Thyroid gland (tissue), 4 donors: ENCODE measurements around the gene OVCA2. TPM values are rescaled to one million over a fixed set of nuclear protein-coding genes. Genes with fewer than 3 reads are reported as not detected.

ENCODE experiments used
- DNase-seq, 2 donors: peaks; one replicate each; pipeline ENCODE4 v3.0.0-alpha.2; 2019
- H3K27ac ChIP-seq, 3 donors: fragments of 200-600 bp; sonication (generic); 1 replicate in 2 of 3; 2 replicates in 1 of 3; pipeline ENCODE4 v1.5.1; 2016 to 2019; ENCODE audit warnings: mild to moderate bottlenecking in 1 of 3, moderate library complexity in 1 of 3
- H3K27me3 ChIP-seq: fragments of 200-600 bp; sonication (generic); one replicate; pipeline ENCODE4 v1.5.1; 2019
- H3K36me3 ChIP-seq, 2 donors: fragments of 200-600 bp; sonication (generic); one replicate each; pipeline ENCODE4 v1.5.1; 2016 to 2019
- H3K4me1 ChIP-seq, 2 donors: fragments of 200-600 bp; sonication (generic); one replicate each; pipeline ENCODE4 v1.5.1; 2017 to 2019
- H3K4me3 ChIP-seq, 3 donors: fragments of 200-600 bp; sonication (generic); replicated peaks in 1 of 3; 1 replicate in 2 of 3; 2 replicates in 1 of 3; pipeline ENCODE4 v1.5.1; 2016; ENCODE audit warnings: mild to moderate bottlenecking in 1 of 3
- H3K9me3 ChIP-seq: fragments of 200-600 bp; sonication (generic); one replicate; pipeline ENCODE4 v1.5.1; 2017
- POLR2A ChIP-seq, 2 donors: fragments of 450-650 bp; IDR thresholded peaks; one replicate each; pipeline ENCODE4 v1.6.1; 2017; ENCODE audit warnings: antibody characterized with exemption in 2 of 2, mild to moderate bottlenecking in 2 of 2, moderate library complexity in 1 of 2
- WGBS, 2 donors: methylation state at CpG; one replicate each; pipeline ENCODE4 v1.1.5; 2017; 5-methylcytosine and 5-hydroxymethylcytosine counted together
- intact Hi-C: fragments of 100-400 bp; cut with DNase I; formaldehyde crosslinking; loops from one replicate; pipeline ENCODE4 v1.15.1; 2023
- total RNA-seq, 4 donors: library from RNA; depleted of rRNA; stranded (reverse); fragments of >200 nt; gene quantifications; one replicate each; pipeline ENCODE4 v1.2.3, GENCODE V29; 2016
- TF ChIP-seq, protein P1 (sequence below), 6 experiments: fragments of 200-600 bp in 3 of 6; fragments of 450-650 bp in 3 of 6; sonication (generic) in 3 of 6; IDR thresholded peaks; one replicate each; pipeline ENCODE4 v1.5.1; 2016 to 2019; ENCODE audit warnings: antibody characterized with exemption in 6 of 6, mild to moderate bottlenecking in 2 of 6, inconsistent platforms in 1 of 6, moderate library complexity in 1 of 6

The OVCA2 gene
- total RNA-seq, 4 donors from 2014 or later, result 37.6 to 54.1 (median 47.3) TPM

DNA sequence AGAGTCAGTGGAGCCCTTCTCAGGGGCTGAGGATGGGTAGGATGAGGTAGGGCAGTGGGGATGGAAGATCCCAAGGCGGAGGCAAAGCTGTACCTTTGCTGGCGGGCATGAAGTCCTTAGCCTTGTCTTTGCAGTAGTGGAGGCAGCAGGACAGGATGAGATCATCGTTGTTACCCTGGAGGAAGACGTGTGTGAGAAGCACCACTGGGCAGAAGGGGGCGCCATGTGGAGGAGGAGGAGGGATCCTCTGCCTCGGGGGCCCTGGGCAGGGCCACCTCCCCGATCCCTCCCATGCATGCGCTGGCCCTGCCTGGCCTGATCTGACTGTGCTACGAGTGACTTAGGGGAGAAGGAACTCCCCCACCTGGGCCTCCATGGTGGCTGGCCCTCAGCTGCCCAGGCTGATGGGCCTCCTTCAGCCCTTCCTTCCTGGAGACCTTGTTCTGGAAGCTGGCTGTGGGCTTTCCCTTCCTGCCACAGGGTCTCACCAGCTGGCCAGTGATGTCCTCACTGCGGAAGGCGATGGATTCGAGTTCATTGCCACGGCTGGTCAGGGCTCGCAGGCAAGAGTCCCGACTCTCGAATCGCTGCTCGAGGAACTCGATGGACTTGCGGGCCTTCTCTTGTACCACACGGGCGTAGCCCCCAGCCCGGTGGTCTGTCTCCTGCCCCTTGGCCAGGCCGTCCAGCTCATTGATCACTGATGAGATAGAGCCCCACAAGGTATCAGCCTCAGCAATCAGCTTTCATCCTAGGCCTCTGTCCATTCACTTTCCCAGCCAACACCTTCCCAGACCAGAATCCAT is 23.4 kb downstream of the OVCA2 start:
- intact Hi-C loops, result no loop called here
- no peak for DNase-seq
- Histone ChIP-seq H3K27me3 (no peaks in the 10 kb centered on the region), H3K27ac (peak overlapping the region; percentile 37 to 61 (median 49)), H3K9me3 (no peaks in the 10 kb centered on the region), H3K36me3 (peaks cover 25 to 26% of the 10 kb centered on the region in 2 donors), H3K4me1 (peaks cover 6 to 79% of the 10 kb centered on the region in 2 donors), H3K4me3 (no peak overlapping the region)
- no peak for TF ChIP-seq POLR2A (IDR thresholded peaks at IDR 0.05)
- TF ChIP-seq, protein P1, sequence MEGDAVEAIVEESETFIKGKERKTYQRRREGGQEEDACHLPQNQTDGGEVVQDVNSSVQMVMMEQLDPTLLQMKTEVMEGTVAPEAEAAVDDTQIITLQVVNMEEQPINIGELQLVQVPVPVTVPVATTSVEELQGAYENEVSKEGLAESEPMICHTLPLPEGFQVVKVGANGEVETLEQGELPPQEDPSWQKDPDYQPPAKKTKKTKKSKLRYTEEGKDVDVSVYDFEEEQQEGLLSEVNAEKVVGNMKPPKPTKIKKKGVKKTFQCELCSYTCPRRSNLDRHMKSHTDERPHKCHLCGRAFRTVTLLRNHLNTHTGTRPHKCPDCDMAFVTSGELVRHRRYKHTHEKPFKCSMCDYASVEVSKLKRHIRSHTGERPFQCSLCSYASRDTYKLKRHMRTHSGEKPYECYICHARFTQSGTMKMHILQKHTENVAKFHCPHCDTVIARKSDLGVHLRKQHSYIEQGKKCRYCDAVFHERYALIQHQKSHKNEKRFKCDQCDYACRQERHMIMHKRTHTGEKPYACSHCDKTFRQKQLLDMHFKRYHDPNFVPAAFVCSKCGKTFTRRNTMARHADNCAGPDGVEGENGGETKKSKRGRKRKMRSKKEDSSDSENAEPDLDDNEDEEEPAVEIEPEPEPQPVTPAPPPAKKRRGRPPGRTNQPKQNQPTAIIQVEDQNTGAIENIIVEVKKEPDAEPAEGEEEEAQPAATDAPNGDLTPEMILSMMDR (IDR thresholded peaks at IDR 0.05), result no peak
- 82 to 87% methylated on average over 22 to 24 of the region's 24 CpGs for WGBS, 2 donors

DNA sequence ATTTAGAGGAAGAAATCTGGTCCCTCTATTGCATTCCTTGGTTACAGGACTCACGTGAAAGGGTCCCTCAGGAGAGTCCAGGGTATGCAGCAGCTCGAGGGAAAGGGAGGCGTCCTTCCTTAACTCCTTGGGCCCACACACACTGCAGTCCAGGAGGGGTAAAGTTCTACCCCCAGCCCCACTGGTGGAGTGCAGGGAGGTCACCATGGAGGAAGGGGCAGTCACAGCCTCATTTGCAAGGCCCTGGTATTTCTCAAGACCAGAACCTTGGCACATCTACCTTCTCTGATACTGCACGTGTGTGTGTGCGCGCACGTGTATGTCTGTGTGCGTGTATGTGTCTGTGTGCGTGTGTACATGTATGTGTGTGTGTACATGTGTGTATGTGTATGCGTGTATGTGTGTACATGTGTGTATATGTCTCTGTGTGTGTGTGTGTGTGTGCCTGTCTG is 24.2 kb downstream of the OVCA2 start:
- intact Hi-C loops, result no loop called here
- Histone ChIP-seq H3K36me3 (peaks cover 23 to 24% of the 10 kb centered on the region in 2 donors), H3K4me3 (no peak overlapping the region), H3K4me1 (peaks cover 6 to 82% of the 10 kb centered on the region in 2 donors), H3K9me3 (no peaks in the 10 kb centered on the region), H3K27ac (peak overlapping the region; percentile 22 to 70 (median 61)), H3K27me3 (no peaks in the 10 kb centered on the region)
- no peak for DNase-seq
- no peak for TF ChIP-seq POLR2A (IDR thresholded peaks at IDR 0.05)
- TF ChIP-seq, protein P1 (IDR thresholded peaks at IDR 0.05), result no peak
- WGBS, 2 donors, result 77 to 93% methylated on average over 10 of the region's 10 CpGs

DNA sequence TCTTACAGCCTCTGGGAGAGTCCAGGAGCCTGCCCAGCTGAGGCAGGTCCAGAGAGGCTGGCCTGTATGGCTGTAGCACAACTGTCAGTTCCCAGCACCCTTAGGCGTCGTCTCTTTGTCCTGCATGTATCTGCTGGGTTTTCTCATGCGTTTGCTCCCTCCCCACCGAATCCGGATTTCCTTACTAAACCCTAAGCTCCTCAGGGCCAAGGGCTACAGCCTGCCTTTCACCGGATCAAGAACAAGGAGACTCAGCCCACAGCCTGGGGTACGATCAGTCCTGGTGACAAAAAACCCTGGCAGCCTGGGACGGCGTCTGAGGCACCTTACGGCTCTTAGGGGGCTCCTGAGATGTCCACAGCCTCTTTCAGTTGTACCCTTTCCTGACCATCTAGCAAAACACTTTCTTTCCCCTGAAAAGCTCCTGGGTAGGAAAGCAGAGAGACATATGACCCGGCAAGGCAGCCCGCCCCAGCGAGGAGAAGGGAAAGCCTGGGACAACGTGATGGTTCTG is 25.3 kb downstream of the OVCA2 start:
- 77 to 80% methylated on average over 14 of the region's 14 CpGs for WGBS, 2 donors
- H3K4me3 ChIP-seq, result no peak overlapping the region
- DNase-seq, result no peak
- TF ChIP-seq, protein P1 (IDR thresholded peaks at IDR 0.05), result no peak
- no peak for TF ChIP-seq POLR2A (IDR thresholded peaks at IDR 0.05)
- intact Hi-C loops, result no loop called here
- peaks cover 17 to 20% of the 10 kb centered on the region in 2 donors for H3K36me3 ChIP-seq
- no peaks in the 10 kb centered on the region for H3K27me3 ChIP-seq
- H3K9me3 ChIP-seq, result no peaks in the 10 kb centered on the region
- H3K4me1 ChIP-seq, result peaks cover 6 to 81% of the 10 kb centered on the region in 2 donors
- H3K27ac ChIP-seq, result peak overlapping the region; percentile 37 to 70 (median 56)

DNA sequence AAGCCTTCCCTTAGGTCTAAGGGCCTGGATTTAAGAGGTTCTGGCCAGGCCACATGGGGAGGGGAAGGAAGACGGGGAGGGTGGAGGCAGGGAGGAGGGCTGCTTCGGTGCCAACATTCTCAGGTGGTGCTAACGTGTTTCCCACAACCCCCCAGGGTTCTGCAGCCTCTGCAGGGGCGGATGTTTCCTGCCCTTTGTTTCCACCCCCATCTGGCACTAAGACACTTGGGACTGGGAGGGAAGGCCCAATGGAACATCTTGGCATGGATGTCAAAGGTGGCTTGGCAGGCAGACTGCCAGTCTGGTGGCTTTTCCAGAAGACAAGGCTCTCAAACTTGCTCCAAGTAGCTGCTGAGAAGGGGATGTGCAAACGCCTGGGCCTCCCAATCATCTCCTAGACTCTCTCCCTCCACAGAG is 25.8 kb downstream of the OVCA2 start:
- Histone ChIP-seq H3K27ac (peak overlapping the region in 2 of 3 donors; percentile 56 to 70), H3K27me3 (no peaks in the 10 kb centered on the region), H3K4me3 (no peak overlapping the region), H3K4me1 (peaks cover 6 to 79% of the 10 kb centered on the region in 2 donors), H3K36me3 (peaks cover 17 to 18% of the 10 kb centered on the region in 2 donors), H3K9me3 (no peaks in the 10 kb centered on the region)
- 38 to 51% methylated on average over 3 to 4 of the region's 5 CpGs for WGBS, 2 donors
- intact Hi-C loops, result no loop called here
- TF ChIP-seq POLR2A (IDR thresholded peaks at IDR 0.05), result no peak
- TF ChIP-seq, protein P1 (IDR thresholded peaks at IDR 0.05), result no peak
- DNase-seq, result no peak

DNA sequence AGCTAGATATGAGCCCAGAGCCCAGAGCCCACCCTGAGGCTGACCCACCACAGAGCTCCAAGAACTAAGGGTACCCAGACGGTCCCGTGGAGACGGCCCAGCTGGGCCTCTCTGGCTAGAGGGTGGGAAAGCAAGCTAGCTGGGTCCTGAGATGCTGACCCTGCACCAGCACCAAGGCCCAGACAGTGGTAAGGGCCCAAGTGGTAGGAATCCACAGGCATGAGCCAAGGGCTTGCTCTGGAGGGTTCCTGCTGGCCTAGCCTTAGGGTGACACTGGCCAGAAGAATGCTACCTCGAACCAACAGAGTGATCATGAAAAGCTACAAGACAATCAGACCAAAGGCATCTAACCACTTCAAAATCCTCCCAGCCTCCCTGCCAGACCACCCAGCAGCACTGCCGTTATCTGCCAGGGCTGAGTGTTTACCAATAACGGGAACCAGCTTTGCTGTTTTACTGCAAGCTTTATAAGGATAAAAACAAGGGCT is 26.3 kb downstream of the OVCA2 start:
- peaks cover 14 to 17% of the 10 kb centered on the region in 2 donors for H3K36me3 ChIP-seq
- no peak overlapping the region for H3K4me3 ChIP-seq

More for the DNA sequence above, 26.3 kb downstream of the OVCA2 start:
- intact Hi-C loops, result no loop called here
- Histone ChIP-seq H3K9me3 (no peaks in the 10 kb centered on the region), H3K27ac (peak overlapping the region in 2 of 3 donors; percentile 56 to 70), H3K27me3 (no peaks in the 10 kb centered on the region), H3K4me1 (peaks cover 6 to 74% of the 10 kb centered on the region in 2 donors)
- TF ChIP-seq, protein P1 (IDR thresholded peaks at IDR 0.05), result no peak
- no peak for TF ChIP-seq POLR2A (IDR thresholded peaks at IDR 0.05)
- 66 to 78% methylated on average over 3 to 6 of the region's 6 CpGs for WGBS, 2 donors
- no peak for DNase-seq
